ENCODE data around the gene ITPK1. TPM values are rescaled to one million over a fixed set of nuclear protein-coding genes. Genes with fewer than 3 reads are reported as not detected.

The ITPK1 gene
- total RNA-seq, 2 experiments from 2014 or later = 17.8 to 34.7 TPM

DNA sequence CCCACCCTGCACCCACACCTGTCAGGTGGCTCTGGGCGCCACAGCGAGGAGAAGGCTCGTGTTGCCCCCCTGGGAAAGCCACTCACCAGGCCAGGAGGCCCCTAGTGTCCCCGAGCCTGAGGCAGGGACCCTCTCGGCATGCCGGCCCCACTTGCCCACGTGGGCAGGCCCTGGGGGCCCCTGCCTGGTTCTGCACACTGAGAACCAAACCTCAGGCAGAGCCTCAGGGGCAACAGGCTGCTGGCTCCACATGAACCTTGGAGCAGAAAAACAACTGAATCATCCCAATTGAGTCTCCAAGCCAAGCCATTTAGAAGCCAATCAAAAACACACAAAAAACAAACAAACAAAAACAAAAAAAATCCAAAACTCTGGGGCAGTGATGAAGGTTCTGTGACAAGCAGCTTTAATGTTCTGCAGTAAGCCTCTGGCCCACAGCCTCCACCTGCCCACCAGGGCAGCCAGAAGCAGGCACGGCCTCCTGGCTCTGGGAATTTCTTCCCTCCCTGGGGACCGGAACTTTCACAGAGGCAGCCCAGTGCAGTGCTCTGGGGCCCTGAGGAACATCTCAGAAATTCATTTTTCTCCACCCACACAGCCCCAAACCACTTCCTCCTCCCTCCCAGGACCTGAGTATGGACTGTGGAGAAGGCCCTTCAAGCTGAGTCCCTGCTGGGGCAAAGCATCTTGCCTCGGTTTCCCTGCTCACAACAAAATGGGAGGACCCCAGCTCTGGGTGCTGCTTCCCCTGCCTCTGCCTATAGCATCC lies 102.6 kb downstream of the ITPK1 start:
- H4K20me1 ChIP-seq (ENCODE audit: insufficient read depth, low read length) = no peaks in the 10 kb centered on the region
- no peak overlapping the region for H3K4me3 ChIP-seq (ENCODE audit: low read depth, low read length, poor library complexity, severe bottlenecking)
- no peak overlapping the region for H2AFZ ChIP-seq (ENCODE audit: low read length)
- no peaks in the 10 kb centered on the region for H3K79me2 ChIP-seq (ENCODE audit: insufficient read depth, low read depth, low read length)
- intact Hi-C loops (cut with micrococcal nuclease; ENCODE audit: unreplicated experiment) = no loop called here
- DNase-seq (ENCODE audit: low spot score) = no peak
- H3K4me2 ChIP-seq (ENCODE audit: low read length) = no peak overlapping the region
- no peaks in the 10 kb centered on the region for H3K9me3 ChIP-seq (ENCODE audit: low read length)
- no TSS peak for BruUV-seq (replicated peaks)
- H3K9me2 ChIP-seq (ENCODE audit: insufficient read depth, low read length) = no peaks in the 10 kb centered on the region
- TF ChIP-seq EZH2phosphoT487 (IDR thresholded peaks at IDR 0.05; ENCODE audit: borderline replicate concordance, low read depth, low read length) = no peak
- TF ChIP-seq, protein P1, sequence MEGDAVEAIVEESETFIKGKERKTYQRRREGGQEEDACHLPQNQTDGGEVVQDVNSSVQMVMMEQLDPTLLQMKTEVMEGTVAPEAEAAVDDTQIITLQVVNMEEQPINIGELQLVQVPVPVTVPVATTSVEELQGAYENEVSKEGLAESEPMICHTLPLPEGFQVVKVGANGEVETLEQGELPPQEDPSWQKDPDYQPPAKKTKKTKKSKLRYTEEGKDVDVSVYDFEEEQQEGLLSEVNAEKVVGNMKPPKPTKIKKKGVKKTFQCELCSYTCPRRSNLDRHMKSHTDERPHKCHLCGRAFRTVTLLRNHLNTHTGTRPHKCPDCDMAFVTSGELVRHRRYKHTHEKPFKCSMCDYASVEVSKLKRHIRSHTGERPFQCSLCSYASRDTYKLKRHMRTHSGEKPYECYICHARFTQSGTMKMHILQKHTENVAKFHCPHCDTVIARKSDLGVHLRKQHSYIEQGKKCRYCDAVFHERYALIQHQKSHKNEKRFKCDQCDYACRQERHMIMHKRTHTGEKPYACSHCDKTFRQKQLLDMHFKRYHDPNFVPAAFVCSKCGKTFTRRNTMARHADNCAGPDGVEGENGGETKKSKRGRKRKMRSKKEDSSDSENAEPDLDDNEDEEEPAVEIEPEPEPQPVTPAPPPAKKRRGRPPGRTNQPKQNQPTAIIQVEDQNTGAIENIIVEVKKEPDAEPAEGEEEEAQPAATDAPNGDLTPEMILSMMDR (conservative IDR thresholded peaks at IDR 0.05; ENCODE audit: low read length) = no peak
- peaks cover 4% of the 10 kb centered on the region for H3K4me1 ChIP-seq (ENCODE audit: insufficient read depth, low read length, poor library complexity, severe bottlenecking)
- ChIA-PET POLR2A (interaction anchor here (0.5 kb wide), 1 partner anchor 541 kb away, joined by 3 read pairs; no protein-coding TSS in a partner anchor), CTCF (ENCODE audit: unreplicated experiment) (no interaction called here)
- H3K27ac ChIP-seq (ENCODE audit: low read depth, low read length, poor library complexity, severe bottlenecking) = no peak overlapping the region
- no peaks in the 10 kb centered on the region for H3K36me3 ChIP-seq (ENCODE audit: insufficient read depth, low read length)

- ChIA-PET CTCF (ENCODE audit: unreplicated experiment) (no interaction called here), POLR2A (interaction anchor here (0.5 kb wide), 1 partner anchor 541 kb away, joined by 3 read pairs; no protein-coding TSS in a partner anchor)
- Histone ChIP-seq H3K9me2 (ENCODE audit: insufficient read depth, low read length) (no peaks in the 10 kb centered on the region), H3K4me1 (ENCODE audit: insufficient read depth, low read length, poor library complexity, severe bottlenecking) (peaks cover 6% of the 10 kb centered on the region), H3K79me2 (ENCODE audit: insufficient read depth, low read depth, low read length) (no peaks in the 10 kb centered on the region), H3K4me2 (ENCODE audit: low read length) (no peak overlapping the region), H3K36me3 (ENCODE audit: insufficient read depth, low read length) (no peaks in the 10 kb centered on the region), H3K27ac (ENCODE audit: low read depth, low read length, poor library complexity, severe bottlenecking) (no peak overlapping the region), H3K4me3 (ENCODE audit: low read depth, low read length, poor library complexity, severe bottlenecking) (no peak overlapping the region), H2AFZ (ENCODE audit: low read length) (no peak overlapping the region), H3K9me3 (ENCODE audit: low read length) (no peaks in the 10 kb centered on the region), H4K20me1 (ENCODE audit: insufficient read depth, low read length) (no peaks in the 10 kb centered on the region)
- no peak for DNase-seq (ENCODE audit: low spot score)
- BruUV-seq (replicated peaks) = no TSS peak
- intact Hi-C loops (cut with micrococcal nuclease; ENCODE audit: unreplicated experiment) = no loop called here
- TF ChIP-seq, protein P1 (conservative IDR thresholded peaks at IDR 0.05; ENCODE audit: low read length) = no peak
- no peak for TF ChIP-seq EZH2phosphoT487 (IDR thresholded peaks at IDR 0.05; ENCODE audit: borderline replicate concordance, low read depth, low read length)
Measured at GRCh38 chr14:93012506-93012905, 103.2 kb downstream of the ITPK1 start.

GRCh38 chr14:93011650-93012325 lies 103.9 kb downstream of the ITPK1 start:
- no peak overlapping the region for H3K4me2 ChIP-seq (ENCODE audit: low read length)
- no TSS peak for BruUV-seq (replicated peaks)
- no peak for TF ChIP-seq EZH2phosphoT487 (IDR thresholded peaks at IDR 0.05; ENCODE audit: borderline replicate concordance, low read depth, low read length)
- TF ChIP-seq, protein P1 (conservative IDR thresholded peaks at IDR 0.05; ENCODE audit: low read length) = no peak
- no peaks in the 10 kb centered on the region for H3K9me2 ChIP-seq (ENCODE audit: insufficient read depth, low read length)
- no peaks in the 10 kb centered on the region for H3K36me3 ChIP-seq (ENCODE audit: insufficient read depth, low read length)
- no peaks in the 10 kb centered on the region for H3K9me3 ChIP-seq (ENCODE audit: low read length)
- no peaks in the 10 kb centered on the region for H4K20me1 ChIP-seq (ENCODE audit: insufficient read depth, low read length)
- no peak overlapping the region for H3K27ac ChIP-seq (ENCODE audit: low read depth, low read length, poor library complexity, severe bottlenecking)
- no peak overlapping the region for H3K4me3 ChIP-seq (ENCODE audit: low read depth, low read length, poor library complexity, severe bottlenecking)
- ChIA-PET CTCF (ENCODE audit: unreplicated experiment) (no interaction called here), POLR2A (no interaction called here)
- no peaks in the 10 kb centered on the region for H3K79me2 ChIP-seq (ENCODE audit: insufficient read depth, low read depth, low read length)
- no peak overlapping the region for H2AFZ ChIP-seq (ENCODE audit: low read length)
- no peak for DNase-seq (ENCODE audit: low spot score)
- peaks cover 13% of the 10 kb centered on the region for H3K4me1 ChIP-seq (ENCODE audit: insufficient read depth, low read length, poor library complexity, severe bottlenecking)
- intact Hi-C loops (cut with micrococcal nuclease; ENCODE audit: unreplicated experiment) = no loop called here

Measured in OCI-LY7 (cell line).